Esophagus squamous epithelium (tissue), 5 donors: ENCODE data around the gene TGFB1I1. TPM values are rescaled to one million over a fixed set of nuclear protein-coding genes. Genes with fewer than 3 reads are reported as not detected.
"Not testable (repeated sequence)": the region's sequence is repeated elsewhere in the genome, so short reads cannot be mapped to it uniquely, and the experiment has no call there.

Source experiments
- DNase-seq: peaks from one replicate; lab custom pipeline; 2025; lab: John Stamatoyannopoulos, UW
- H3K27ac ChIP-seq, 4 donors: fragments of 200-600 bp; sonication (generic); one replicate each; pipeline ENCODE4 v1.5.1; 2016 to 2019; ENCODE audit warnings: mild to moderate bottlenecking in 1 of 4
- H3K27me3 ChIP-seq, 4 donors: fragments of 200-600 bp; sonication (generic); 1 replicate in 3 of 4; 2 replicates in 1 of 4; pipeline versions ENCODE4 v1.5.1 to v1.6.0; 2017 to 2021; ENCODE audit warnings: antibody characterized with exemption in 1 of 4
- H3K36me3 ChIP-seq, 3 donors: fragments of 200-600 bp; sonication (generic); one replicate each; pipeline ENCODE4 v1.5.1; 2016 to 2019
- H3K4me1 ChIP-seq, 3 donors: fragments of 200-600 bp; sonication (generic); one replicate each; pipeline ENCODE4 v1.5.1; 2017 to 2019
- H3K4me3 ChIP-seq, 4 donors: fragments of 200-600 bp; sonication (generic); 1 replicate in 3 of 4; 2 replicates in 1 of 4; pipeline ENCODE4 v1.5.1; 2016 to 2019; ENCODE audit warnings: mild to moderate bottlenecking in 2 of 4, moderate library complexity in 1 of 4
- H3K9me3 ChIP-seq, 3 donors: fragments of 200-600 bp; sonication (generic); one replicate each; pipeline ENCODE4 v1.5.1; 2016 to 2019
- POLR2A ChIP-seq, 4 donors: fragments of 450-650 bp; IDR thresholded peaks; one replicate each; pipeline ENCODE4 v1.6.1; 2017; ENCODE audit warnings: antibody characterized with exemption in 4 of 4, mild to moderate bottlenecking in 4 of 4, moderate library complexity in 3 of 4
- WGBS, 2 donors: methylation state at CpG; one replicate each; pipeline ENCODE4 v1.1.5; 2018; 5-methylcytosine and 5-hydroxymethylcytosine counted together
- intact Hi-C: fragments of 100-400 bp; cut with DNase I; formaldehyde crosslinking; loops from one replicate; pipeline ENCODE4 v1.15.0; 2022
- total RNA-seq, 4 donors: library from RNA; depleted of rRNA; stranded (reverse); fragments of >200 nt; gene quantifications; one replicate each; pipeline ENCODE4 v1.1.0, GENCODE V29; 2016
- TF ChIP-seq, protein P1 (sequence below), 6 experiments: fragments of 450-650 bp in 4 of 6; fragments of 200-600 bp in 2 of 6; sonication (generic) in 2 of 6; IDR thresholded peaks; one replicate each; pipeline ENCODE4 v1.5.1; 2016 to 2019; ENCODE audit warnings: antibody characterized with exemption in 6 of 6, mild to moderate bottlenecking in 4 of 6, moderate library complexity in 4 of 6
- donor health status: DM: yes; HTN: yes; CAD: no.

TGFB1I1 gene
- total RNA-seq, 4 donors from 2014 or later = 7.5 to 70.6 (median 11.1) TPM

DNA sequence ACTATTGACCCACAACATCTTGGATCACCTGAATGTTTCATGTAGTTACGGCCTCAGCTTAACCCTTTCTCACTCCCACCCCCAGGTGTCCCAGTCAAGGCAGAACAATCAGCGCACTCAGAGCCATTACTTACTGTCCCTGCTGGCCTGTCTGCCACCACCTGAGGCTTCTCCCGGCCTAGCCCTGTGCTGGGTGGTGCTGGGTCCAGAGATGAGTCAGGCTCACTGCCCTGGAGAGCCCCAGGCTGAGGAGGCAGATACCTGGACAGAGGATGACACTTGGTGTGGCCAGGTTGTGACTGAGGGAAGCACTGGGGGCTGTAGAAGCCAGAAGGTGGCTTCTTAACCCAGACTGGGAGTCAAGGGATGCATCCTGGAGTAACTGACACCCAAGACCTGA is 7.0 kb downstream of the TGFB1I1 start:
- 83 to 94% methylated on average over 2 to 3 of the region's 3 CpGs for WGBS, 2 donors

DNA sequence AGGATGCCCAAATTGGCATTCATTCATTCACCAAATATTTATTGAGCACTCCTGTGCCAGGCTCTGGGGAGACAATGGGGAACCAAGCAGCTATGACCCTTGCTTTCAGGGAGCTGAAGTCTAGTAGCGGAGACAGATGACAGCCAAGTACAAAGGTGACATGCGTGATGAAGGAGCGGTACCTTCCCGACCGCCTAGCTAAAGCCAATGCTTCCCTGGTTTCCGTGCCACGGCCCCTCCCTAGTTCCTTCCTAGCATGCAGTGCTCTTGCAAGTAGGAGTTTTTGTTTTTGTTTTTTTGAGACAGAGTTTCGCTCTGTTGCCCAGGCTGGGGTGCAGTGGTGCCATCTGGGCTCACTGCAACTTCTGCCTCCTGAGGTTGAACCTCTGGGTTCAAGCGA is 7.8 kb downstream of the TGFB1I1 start:
- WGBS, 2 donors = 69 to 77% methylated on average over 9 of the region's 9 CpGs
- intact Hi-C loops = no loop called here
- Histone ChIP-seq H3K4me3 (no peak overlapping the region), H3K27me3 (peaks cover 0 to 4% (median 0%) of the 10 kb centered on the region in 4 donors), H3K9me3 (no peaks in the 10 kb centered on the region), H3K36me3 (peaks cover 0 to 34% (median 10%) of the 10 kb centered on the region in 3 donors), H3K27ac (no peak overlapping the region), H3K4me1 (peaks cover 16 to 41% (median 22%) of the 10 kb centered on the region in 3 donors)
- TF ChIP-seq, protein P1, sequence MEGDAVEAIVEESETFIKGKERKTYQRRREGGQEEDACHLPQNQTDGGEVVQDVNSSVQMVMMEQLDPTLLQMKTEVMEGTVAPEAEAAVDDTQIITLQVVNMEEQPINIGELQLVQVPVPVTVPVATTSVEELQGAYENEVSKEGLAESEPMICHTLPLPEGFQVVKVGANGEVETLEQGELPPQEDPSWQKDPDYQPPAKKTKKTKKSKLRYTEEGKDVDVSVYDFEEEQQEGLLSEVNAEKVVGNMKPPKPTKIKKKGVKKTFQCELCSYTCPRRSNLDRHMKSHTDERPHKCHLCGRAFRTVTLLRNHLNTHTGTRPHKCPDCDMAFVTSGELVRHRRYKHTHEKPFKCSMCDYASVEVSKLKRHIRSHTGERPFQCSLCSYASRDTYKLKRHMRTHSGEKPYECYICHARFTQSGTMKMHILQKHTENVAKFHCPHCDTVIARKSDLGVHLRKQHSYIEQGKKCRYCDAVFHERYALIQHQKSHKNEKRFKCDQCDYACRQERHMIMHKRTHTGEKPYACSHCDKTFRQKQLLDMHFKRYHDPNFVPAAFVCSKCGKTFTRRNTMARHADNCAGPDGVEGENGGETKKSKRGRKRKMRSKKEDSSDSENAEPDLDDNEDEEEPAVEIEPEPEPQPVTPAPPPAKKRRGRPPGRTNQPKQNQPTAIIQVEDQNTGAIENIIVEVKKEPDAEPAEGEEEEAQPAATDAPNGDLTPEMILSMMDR (IDR thresholded peaks at IDR 0.05) = no peak
- no peak for TF ChIP-seq POLR2A (IDR thresholded peaks at IDR 0.05)
- no peak for DNase-seq

More for the DNA sequence above, 7.0 kb downstream of the TGFB1I1 start:
- peaks cover 0 to 42% (median 10%) of the 10 kb centered on the region in 3 donors for H3K36me3 ChIP-seq
- DNase-seq = no peak
- H3K9me3 ChIP-seq = no peaks in the 10 kb centered on the region
- H3K4me3 ChIP-seq = no peak overlapping the region
- intact Hi-C loops = no loop called here
- H3K4me1 ChIP-seq = peaks cover 16 to 49% (median 22%) of the 10 kb centered on the region in 3 donors
- TF ChIP-seq POLR2A (IDR thresholded peaks at IDR 0.05) = no peak
- peaks cover 0 to 4% (median 0%) of the 10 kb centered on the region in 4 donors for H3K27me3 ChIP-seq
- H3K27ac ChIP-seq = no peak overlapping the region

DNA sequence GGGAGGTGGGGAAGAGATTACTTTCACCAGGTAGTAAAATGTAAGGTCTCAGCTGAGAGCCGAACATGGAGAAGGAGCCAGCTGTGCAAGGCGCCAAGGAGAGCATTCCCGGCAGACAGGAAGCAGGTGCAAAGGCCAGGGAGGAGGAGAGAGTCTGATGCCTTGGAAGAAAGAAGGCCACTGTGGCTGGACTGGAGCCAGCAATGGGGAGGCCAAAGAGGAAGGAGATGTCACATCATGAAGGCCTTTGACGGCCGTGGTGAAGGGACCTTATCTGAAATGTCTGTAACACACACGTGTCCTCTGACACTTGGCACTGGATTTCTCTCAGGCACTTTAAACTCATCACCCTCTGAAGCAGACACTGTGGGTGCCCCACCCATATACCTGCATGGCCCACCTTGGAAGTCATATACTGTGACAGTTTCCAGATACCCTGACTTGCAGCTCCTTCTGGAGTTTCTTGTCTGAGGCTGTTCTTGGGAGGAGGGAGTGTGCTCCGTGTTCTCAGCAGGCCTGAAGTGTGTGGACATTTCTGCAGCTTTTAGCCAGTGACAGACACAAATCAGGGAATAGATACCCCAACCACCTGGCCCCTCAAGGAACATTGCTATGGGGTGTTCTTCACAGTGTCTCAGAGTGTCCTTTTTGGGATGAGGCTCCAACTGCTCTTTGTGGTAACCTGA is 9.0 kb downstream of the TGFB1I1 start:
- DNase-seq = no peak
- H3K27ac ChIP-seq = no peak overlapping the region
- 39 to 45% methylated on average over 7 of the region's 7 CpGs for WGBS, 2 donors

DNA sequence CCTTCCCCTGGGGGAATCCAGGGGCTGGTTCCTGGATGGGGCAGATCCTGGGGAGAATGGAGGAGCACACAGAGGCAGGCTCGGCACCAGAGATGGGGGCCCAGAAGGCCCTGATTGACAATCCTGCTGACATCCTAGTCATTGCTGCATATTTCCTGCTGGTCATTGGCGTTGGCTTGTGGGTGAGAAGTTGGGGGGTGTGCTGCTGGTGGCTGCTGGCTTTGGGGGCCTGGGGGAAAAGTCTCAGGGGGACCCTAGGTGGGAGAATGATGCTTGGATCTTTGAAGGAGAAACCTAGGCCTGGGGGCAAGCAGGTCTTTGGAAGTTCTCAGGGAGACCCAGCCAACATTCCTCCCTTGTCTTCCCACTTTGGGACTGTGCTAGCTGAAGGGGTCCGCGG is 11.1 kb downstream of the TGFB1I1 start, which contains the start of gene SLC5A2:
Gene SLC5A2 (plus strand): TSS at position 43 of the 400 bp plus-strand sequence. CDS start 14 bp downstream, at position 57.
- no peak for TF ChIP-seq POLR2A (IDR thresholded peaks at IDR 0.05)
- TF ChIP-seq, protein P1 (IDR thresholded peaks at IDR 0.05) = no peak
- Histone ChIP-seq H3K9me3 (no peaks in the 10 kb centered on the region), H3K4me3 (no peak within 1 kb of the TSS), H3K36me3 (peaks cover 0 to 2% (median 0%) of the 10 kb centered on the region in 3 donors), H3K27me3 (peaks cover 0 to 31% (median 0%) of the 10 kb centered on the region in 4 donors), H3K27ac (no peak within 1 kb of the TSS), H3K4me1 (peaks cover 12 to 23% (median 12%) of the 10 kb centered on the region in 3 donors)
- intact Hi-C loops = no loop called here
- 80 to 81% methylated on average over 4 of the region's 4 CpGs for WGBS, 2 donors
- no peak for DNase-seq

More for the DNA sequence above, 9.0 kb downstream of the TGFB1I1 start:
- Histone ChIP-seq H3K36me3 (peaks cover 0 to 23% (median 10%) of the 10 kb centered on the region in 3 donors), H3K4me1 (peaks cover 11 to 29% (median 17%) of the 10 kb centered on the region in 3 donors), H3K4me3 (no peak overlapping the region), H3K9me3 (no peaks in the 10 kb centered on the region), H3K27me3 (peaks cover 0 to 11% (median 0%) of the 10 kb centered on the region in 4 donors)
- intact Hi-C loops = no loop called here
- TF ChIP-seq, protein P1 (IDR thresholded peaks at IDR 0.05) = no peak

- Histone ChIP-seq H3K27me3 (peaks cover 0 to 41% (median 0%) of the 10 kb centered on the region in 4 donors), H3K4me1 (peaks cover 19 to 33% (median 21%) of the 10 kb centered on the region in 3 donors)
- intact Hi-C loops, H3K4me3 ChIP-seq, DNase-seq, H3K36me3 ChIP-seq, H3K9me3 ChIP-seq, H3K27ac ChIP-seq: not testable (repeated sequence)
- WGBS, 2 donors = 87 to 94% methylated on average over 2 to 4 of the region's 4 CpGs
Observed at GRCh38 chr16:31484048-31484447, 12.1 kb downstream of the TGFB1I1 start.

GRCh38 chr16:31484491-31485171 is 12.7 kb downstream of the TGFB1I1 start:
- H3K27ac ChIP-seq = no peak overlapping the region
- H3K9me3 ChIP-seq = no peaks in the 10 kb centered on the region
- no peak overlapping the region for H3K4me3 ChIP-seq
- 54 to 66% methylated on average over 11 to 12 of the region's 14 CpGs for WGBS, 2 donors
- H3K36me3 ChIP-seq = no peaks in the 10 kb centered on the region
- intact Hi-C loops = no loop called here
- no peak for TF ChIP-seq POLR2A (IDR thresholded peaks at IDR 0.05)
- TF ChIP-seq, protein P1 (IDR thresholded peaks at IDR 0.05) = no peak
- peaks cover 0 to 44% (median 0%) of the 10 kb centered on the region in 4 donors for H3K27me3 ChIP-seq
- no peak for DNase-seq
- H3K4me1 ChIP-seq = peaks cover 19 to 35% (median 21%) of the 10 kb centered on the region in 3 donors
